Tongue (tissue), 2 donors: Measurements from ENCODE around the gene PIR. TPM values are rescaled to one million over a fixed set of nuclear protein-coding genes. Genes with fewer than 3 reads are reported as not detected.

Experiments used
- DNase-seq: peaks from one replicate; pipeline ENCODE4 v3.0.0-alpha.2; 2015
- total RNA-seq: library from RNA; depleted of rRNA; stranded (reverse); fragments of >200 nt; gene quantifications from one replicate; pipeline ENCODE4 v1.2.3, GENCODE V29; 2014

The PIR gene
- total RNA-seq, 1 donor from 2014 or later, result 6.8 TPM

GRCh38 chrX:15416133-15416993, 76.8 kb downstream of the PIR start:
- DNase-seq, result no peak

GRCh38 chrX:15413101-15413500, 80.0 kb downstream of the PIR start:
- no peak for DNase-seq

GRCh38 chrX:15410947-15411346, 82.2 kb downstream of the PIR start:
- no peak for DNase-seq

- DNase-seq, result no peak
Observed at GRCh38 chrX:15410430-15410829, 82.7 kb downstream of the PIR start.

- DNase-seq, result no peak
Observed at GRCh38 chrX:15405846-15406245, 87.3 kb downstream of the PIR start.

GRCh38 chrX:15404401-15405096, 88.6 kb downstream of the PIR start:
- no peak for DNase-seq

GRCh38 chrX:15401378-15401777, 91.8 kb downstream of the PIR start:
- DNase-seq, result no peak

- DNase-seq, result no peak
Observed at GRCh38 chrX:15399962-15400391, 93.2 kb downstream of the PIR start.

- DNase-seq, result no peak
Observed at GRCh38 chrX:15398874-15399273, 94.3 kb downstream of the PIR start.

- no peak for DNase-seq
Observed at GRCh38 chrX:15395789-15396188, 97.3 kb downstream of the PIR start.

GRCh38 chrX:15391850-15392249, 101.3 kb downstream of the PIR start:
- DNase-seq, result no peak

GRCh38 chrX:15384304-15384703, 108.8 kb downstream of the PIR start, which contains the start of gene VEGFD:
TSS of gene VEGFD (minus strand) at chrX:15384413. CDS start at chrX:15383946, 467 bp downstream.
- peak; percentile 20 for DNase-seq

- no peak for DNase-seq
Observed at GRCh38 chrX:15382813-15383212, 110.3 kb downstream of the PIR start.

GRCh38 chrX:15376956-15377355, 116.2 kb downstream of the PIR start:
- no peak for DNase-seq

GRCh38 chrX:15373976-15374375, 119.2 kb downstream of the PIR start:
- DNase-seq, result peak; percentile 12

GRCh38 chrX:15366506-15367352, 126.4 kb downstream of the PIR start:
- DNase-seq, result no peak

GRCh38 chrX:15359701-15360100, 133.4 kb downstream of the PIR start:
- no peak for DNase-seq

- DNase-seq, result no peak
Observed at GRCh38 chrX:15358533-15358932, 134.6 kb downstream of the PIR start.

GRCh38 chrX:15356444-15356843, 136.7 kb downstream of the PIR start:
- DNase-seq, result peak; percentile 26

- DNase-seq, result peak; percentile 25
Observed at GRCh38 chrX:15350329-15350996, 142.7 kb downstream of the PIR start.

GRCh38 chrX:15349046-15349445, 144.1 kb downstream of the PIR start:
- DNase-seq, result peak; percentile 82

- DNase-seq, result peak; percentile 5
Observed at GRCh38 chrX:15345976-15346375, 147.2 kb downstream of the PIR start.
